Rectal smooth muscle tissue (tissue), 1 donor: ENCODE results near the gene CFL1.

Experiments used
- H3K27ac ChIP-seq: one replicate; pipeline ENCODE4 v1.7.0; 2013; ENCODE audit warnings: low read depth, low read length, inconsistent platforms
- H3K27me3 ChIP-seq: one replicate; pipeline ENCODE4 v1.7.0; 2013; ENCODE audit warnings: low read length; ENCODE audit not compliant: control insufficient read depth, insufficient read depth
- H3K36me3 ChIP-seq: one replicate; pipeline ENCODE4 v1.7.0; 2013; ENCODE audit warnings: low read length; ENCODE audit not compliant: control insufficient read depth, insufficient read depth
- H3K4me1 ChIP-seq: one replicate; pipeline ENCODE4 v1.7.0; 2013; ENCODE audit warnings: low read length; ENCODE audit not compliant: control insufficient read depth, insufficient read depth
- H3K4me3 ChIP-seq: one replicate; pipeline ENCODE4 v1.7.0; 2013; ENCODE audit warnings: low read length
- H3K9ac ChIP-seq: one replicate; pipeline ENCODE4 v1.7.0; 2013; ENCODE audit warnings: low read length

CFL1 gene

DNA sequence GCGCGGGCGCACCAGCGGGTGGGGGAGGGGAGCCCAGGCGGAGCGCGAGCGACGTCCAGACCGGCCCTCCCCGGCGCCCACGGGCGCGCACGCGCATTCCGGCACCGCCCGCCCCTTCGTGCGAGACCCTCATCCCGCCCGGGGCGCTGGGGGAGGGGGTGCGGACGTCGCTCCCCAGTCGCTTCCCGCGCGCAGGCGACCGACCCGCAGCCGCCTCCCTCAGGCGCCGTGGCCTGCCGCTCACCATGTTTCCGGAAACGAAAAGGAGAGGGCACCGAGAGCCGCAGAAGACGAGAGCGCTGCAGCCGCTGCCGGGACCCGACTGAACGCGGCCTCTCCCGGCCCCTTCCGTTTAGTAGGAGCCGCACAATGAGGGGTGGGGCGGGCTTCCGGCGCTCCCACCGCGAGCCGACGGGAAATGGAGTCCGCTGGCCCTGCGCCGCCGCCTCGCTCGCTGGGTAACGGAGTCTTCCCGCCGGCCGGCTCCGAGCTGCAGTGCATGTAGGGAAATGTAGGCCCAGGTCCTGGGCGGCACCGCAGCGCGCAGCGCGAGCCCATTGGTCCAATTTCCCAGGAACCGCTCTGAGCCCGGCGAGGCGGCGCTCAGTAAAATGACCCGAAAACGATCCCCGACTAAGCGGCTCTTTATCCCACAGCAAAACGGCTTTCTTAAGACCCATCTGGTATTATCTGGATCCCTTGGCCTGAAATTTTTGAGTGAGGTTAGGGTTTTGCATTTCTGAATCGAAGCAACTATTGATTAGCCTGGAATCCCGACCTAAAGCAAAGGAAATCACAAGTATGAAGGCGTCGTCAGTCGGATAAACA is at the start of gene CFL1:
CFL1 (minus strand) TSS at position 328 of the 828 bp plus-strand sequence; CDS start at position 247, 81 bp downstream.
- Histone ChIP-seq H3K4me1 (peaks cover 26% of the 10 kb centered on the region), H3K27ac (peak within 1 kb of the TSS; percentile 99), H3K36me3 (peaks cover 36% of the 10 kb centered on the region), H3K4me3 (peak within 1 kb of the TSS; percentile 96), H3K9ac (peak within 1 kb of the TSS; percentile 85), H3K27me3 (no peaks in the 10 kb centered on the region)

DNA sequence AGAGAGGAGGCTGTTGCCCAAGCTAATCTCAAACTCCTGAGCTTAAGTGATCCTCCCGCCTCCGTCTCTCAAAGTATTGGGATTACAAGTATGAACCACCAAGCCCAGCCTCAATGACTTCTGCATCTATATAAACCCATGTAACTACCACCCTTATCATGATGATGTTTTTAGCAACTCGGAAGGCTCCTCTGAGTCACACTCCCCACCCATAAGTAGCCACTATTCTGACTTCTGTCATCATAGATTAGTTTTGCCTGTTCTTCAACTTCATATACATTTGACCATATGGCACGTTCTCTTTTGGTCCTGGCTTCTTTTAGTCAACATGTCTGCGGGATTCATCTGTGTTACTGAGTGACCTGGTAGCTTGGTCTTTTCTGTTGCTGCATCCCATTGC is 48.6 kb upstream of the CFL1 start:
- peaks cover 2% of the 10 kb centered on the region for H3K4me1 ChIP-seq
- H3K27ac ChIP-seq: no peak overlapping the region
- H3K9ac ChIP-seq: no peak overlapping the region
- no peak overlapping the region for H3K4me3 ChIP-seq
- no peaks in the 10 kb centered on the region for H3K36me3 ChIP-seq
- no peaks in the 10 kb centered on the region for H3K27me3 ChIP-seq

DNA sequence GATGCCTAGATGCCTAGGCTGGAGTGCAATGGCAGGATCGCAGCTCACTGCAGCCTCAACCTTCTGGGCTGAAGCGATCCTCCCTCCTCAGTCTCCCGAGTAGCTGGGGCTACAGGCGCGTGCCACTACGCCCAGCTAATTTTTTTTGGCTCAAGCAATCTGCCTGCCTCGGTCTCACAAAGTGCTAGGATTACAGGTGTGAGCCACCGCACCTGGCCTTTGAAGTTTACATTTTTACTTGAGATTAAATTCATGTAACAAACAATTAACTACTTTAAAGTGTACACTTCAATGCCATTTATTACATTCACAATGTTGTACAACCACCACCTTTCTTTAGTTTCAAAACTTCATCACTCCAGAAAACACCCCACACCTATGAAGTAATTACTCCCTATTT is 45.7 kb upstream of the CFL1 start:
- Histone ChIP-seq H3K4me1 (peaks cover 3% of the 10 kb centered on the region), H3K27me3 (peaks cover 9% of the 10 kb centered on the region), H3K9ac (no peak overlapping the region), H3K4me3 (no peak overlapping the region), H3K27ac (no peak overlapping the region), H3K36me3 (no peaks in the 10 kb centered on the region)

DNA sequence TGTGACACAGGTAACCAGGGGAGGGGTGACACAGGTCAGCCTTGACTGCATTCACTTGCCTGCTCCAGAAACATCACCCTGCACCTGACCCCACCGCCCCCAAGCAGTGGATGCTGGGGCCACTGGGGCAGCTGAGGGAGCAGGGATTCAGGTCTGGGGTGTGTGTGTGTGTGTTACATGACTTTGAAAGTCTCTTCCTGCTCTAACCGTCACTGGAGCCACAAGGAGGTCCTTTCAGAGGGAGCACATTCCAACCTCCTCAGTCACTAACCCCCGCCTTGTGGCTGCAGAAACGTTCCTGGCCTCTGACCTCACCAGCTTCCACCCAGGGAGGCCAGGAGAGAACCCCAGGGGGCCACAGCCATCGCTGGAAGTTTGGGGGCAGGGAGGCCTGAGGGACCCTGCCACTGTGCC is 45.1 kb upstream of the CFL1 start:
- no peaks in the 10 kb centered on the region for H3K36me3 ChIP-seq
- no peak overlapping the region for H3K27ac ChIP-seq

DNA sequence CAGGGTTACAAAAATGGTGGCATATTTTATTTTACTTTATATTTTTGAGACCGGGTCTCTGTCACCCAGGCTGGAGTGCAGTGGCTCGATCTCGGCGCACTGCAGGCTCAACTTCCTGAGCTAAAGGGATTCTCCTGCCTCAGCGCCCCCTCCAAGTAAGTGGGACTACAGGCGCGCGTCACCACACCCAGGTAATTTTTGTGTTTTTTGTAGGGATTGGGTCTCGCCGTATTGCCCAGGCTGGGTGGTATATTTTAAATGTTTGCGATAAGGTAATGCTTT is 42.9 kb upstream of the CFL1 start:
- peaks cover 9% of the 10 kb centered on the region for H3K27me3 ChIP-seq
- no peak overlapping the region for H3K9ac ChIP-seq
- H3K4me3 ChIP-seq: peak overlapping the region; percentile 58
- H3K36me3 ChIP-seq: no peaks in the 10 kb centered on the region
- peaks cover 3% of the 10 kb centered on the region for H3K4me1 ChIP-seq
- no peak overlapping the region for H3K27ac ChIP-seq

More for the DNA sequence above, 45.1 kb upstream of the CFL1 start:
- Histone ChIP-seq H3K4me3 (no peak overlapping the region), H3K9ac (no peak overlapping the region), H3K27me3 (peaks cover 9% of the 10 kb centered on the region), H3K4me1 (peaks cover 3% of the 10 kb centered on the region)

DNA sequence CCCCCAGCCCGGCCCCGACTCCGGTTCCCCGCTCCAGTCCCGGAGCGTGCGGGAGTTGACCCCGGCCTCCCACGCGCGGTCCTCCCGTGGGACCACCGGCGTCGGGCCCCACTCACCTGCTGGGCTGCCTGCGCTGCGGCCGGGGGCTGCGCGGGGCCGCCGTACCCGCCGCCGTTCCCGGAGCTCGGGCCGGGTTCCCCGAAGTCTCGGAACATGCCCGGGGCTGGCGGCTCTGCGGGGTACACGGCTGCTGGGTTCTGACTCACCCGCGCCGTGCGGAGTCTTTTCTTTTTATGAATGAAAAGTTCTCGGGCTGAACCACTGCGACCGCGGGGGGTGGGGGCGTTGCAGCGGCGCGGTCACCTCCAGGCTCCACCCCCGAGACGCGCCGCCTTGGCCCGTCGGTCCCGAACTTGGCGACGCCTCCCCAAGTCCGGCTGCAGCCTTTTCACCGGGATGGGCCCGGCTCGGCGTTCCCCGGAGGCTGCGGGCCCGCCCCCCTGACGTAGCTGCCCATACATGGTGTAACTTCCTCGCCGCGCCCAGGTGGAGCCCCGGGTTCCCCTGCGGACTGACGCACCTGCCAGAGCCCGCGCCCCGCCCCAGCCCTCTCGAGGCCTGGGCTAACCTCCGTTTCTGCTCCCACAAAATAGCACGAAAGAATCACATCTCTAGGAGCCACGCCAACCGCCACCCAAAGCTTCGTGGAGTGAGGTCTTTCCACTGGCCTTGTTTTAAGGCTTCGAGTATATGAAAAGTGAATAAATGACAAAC is 42.3 kb upstream of the CFL1 start, which contains the start of gene FOSL1:
FOSL1 (minus strand) TSS at position 264 of the 774 bp plus-strand sequence; CDS start at position 215, 49 bp downstream.
- H3K27me3 ChIP-seq: peaks cover 9% of the 10 kb centered on the region
- H3K27ac ChIP-seq: no peak within 1 kb of the TSS
- H3K36me3 ChIP-seq: no peaks in the 10 kb centered on the region
- H3K9ac ChIP-seq: no peak within 1 kb of the TSS
- peak within 1 kb of the TSS; percentile 58 for H3K4me3 ChIP-seq
- H3K4me1 ChIP-seq: peaks cover 3% of the 10 kb centered on the region

DNA sequence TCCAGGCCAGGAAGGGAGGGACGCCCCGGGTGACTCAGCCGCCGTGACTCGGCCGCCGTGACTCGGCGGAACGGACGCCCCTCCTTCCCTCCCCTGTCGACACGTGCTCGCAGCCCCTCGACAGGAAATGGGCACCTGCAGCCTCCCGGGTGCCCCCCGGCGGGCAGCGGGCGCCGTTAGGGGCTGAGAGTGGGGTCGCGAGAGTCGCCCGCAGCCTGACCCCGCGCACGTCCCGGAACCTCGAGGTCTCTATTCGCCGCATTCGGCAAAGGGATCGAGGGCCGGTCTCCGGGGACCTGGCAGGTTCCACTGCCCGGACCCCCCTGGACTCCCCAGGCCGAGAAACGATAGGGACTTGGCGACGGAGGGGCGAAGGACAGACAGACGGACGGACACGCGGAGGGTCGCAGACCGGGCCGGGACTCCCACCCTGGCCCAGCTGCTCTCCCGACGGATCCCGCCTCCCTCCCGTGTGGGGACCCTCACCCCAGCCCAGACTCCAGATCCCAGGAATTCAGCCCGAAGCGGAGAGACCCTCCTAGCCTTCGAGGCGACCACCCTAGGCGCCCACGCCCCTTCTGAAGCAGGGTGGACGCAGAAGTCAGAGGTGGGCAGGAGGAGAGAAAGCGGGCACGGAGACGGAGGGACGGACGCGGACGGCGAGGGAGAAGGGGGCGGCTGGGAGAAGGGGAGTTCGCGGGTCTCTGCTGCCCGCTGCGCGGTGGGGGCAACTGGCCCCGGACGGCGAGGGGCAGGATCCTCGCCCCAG is 41.6 kb upstream of the CFL1 start:
- Histone ChIP-seq H3K27ac (no peak overlapping the region), H3K4me1 (peaks cover 3% of the 10 kb centered on the region), H3K27me3 (peaks cover 9% of the 10 kb centered on the region), H3K9ac (no peak overlapping the region), H3K4me3 (peak overlapping the region; percentile 58), H3K36me3 (no peaks in the 10 kb centered on the region)

DNA sequence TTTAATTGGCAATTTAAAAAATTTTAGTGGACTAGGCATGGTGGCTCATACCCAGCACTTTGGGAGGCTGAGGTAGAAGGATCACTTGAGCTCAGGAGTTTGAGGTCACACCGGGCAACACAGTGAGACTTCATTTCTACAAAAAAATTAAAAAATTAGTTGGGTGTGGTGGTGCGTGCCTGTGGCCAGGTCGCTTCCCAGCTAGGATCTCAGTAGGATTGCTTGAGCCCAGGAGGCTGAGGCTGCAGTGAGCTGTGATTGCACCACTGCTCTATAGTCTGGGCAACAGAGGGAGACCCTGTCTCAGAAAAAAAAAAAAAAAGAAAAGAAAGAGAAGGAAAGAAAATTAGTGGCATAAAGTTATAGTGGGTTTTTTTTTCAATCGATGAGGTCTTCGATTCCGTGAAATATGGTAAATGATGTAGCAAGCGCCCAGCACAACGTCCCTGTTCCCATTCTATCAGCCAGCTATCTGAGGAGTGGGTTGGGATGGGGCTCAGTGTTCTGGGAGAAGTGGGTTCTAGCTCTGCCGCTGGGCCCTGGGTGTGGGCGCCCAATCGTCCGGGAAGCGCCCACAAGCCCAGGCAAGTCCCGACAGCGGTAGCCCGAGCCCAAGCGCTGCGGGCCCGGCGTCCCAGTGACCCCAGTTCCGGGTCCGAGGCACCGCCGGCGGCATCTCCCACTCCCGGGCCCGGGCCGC is 40.8 kb upstream of the CFL1 start:
- Histone ChIP-seq H3K36me3 (no peaks in the 10 kb centered on the region), H3K4me1 (peaks cover 3% of the 10 kb centered on the region), H3K27me3 (peaks cover 9% of the 10 kb centered on the region), H3K27ac (no peak overlapping the region), H3K9ac (no peak overlapping the region), H3K4me3 (peak overlapping the region; percentile 58)

DNA sequence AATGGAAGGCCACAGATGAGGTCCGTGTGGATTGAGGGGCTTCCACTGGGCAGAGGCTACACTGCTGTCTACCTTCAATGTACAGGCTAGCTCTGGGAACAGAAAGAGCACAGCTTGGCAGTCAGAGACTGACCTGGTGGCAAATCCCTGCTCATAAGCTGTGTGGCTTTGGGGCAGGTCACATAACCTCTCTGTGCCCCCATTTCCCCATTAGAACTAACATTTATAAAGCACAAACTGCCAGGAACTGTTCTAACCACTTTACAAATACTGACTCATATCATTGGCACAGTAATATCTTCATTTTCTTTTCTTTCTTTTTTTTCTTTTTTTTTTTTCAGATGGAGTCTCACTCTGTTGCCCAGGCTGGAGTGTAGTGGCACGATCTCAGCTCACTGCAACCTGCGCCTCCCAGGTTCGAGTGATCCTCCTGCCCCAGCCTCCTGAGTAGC is 39.1 kb upstream of the CFL1 start:
- Histone ChIP-seq H3K4me1 (peaks cover 18% of the 10 kb centered on the region), H3K27ac (no peak overlapping the region)

DNA sequence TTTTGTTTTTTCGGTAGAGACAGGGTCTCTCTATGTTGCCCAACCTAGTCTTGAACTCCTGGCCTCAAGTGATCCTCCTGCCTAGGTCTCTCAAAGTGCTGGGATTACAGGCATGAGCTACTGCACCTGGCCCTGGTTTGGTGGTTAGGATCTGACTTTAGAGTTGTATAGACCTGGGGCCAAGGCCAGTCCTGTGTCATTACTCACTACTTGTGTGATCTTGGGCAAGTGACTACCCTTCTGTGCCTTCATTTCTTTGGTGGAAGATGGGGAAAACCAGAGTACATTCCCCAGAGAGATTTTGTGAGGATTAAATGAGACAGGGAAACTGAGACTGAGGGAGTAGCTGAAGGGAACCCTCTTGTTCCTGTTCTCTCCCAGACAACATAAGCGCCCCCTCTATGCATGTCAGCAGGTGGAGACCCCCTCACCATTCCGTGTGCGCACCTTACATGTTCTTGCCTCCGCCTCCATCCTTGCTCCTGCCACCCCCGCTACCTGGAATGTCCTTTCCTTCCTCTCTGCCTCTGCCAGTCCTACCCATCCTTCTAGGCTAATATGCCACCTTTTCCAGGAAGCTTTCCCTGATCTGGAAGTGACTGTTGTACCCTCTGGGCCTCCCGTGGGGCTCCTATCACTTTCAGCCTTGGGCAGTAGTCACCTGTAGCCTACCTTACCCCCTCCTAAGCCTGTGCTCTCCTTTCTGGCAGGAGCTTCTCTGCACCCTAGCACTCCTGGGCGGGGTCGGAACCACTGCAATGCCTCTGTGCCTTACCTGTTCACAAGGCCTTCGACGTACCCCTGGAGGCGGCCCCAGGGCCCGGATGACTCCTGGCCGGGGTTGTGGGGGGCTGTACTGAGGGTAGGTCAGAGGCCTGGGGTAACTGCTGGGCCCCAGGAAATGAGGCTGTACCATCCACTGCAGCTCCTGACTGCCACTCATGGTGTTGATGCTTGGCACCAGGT is 38.3 kb upstream of the CFL1 start:
- H3K9ac ChIP-seq: no peak overlapping the region
- no peak overlapping the region for H3K4me3 ChIP-seq
- H3K4me1 ChIP-seq: peaks cover 22% of the 10 kb centered on the region
- no peak overlapping the region for H3K27ac ChIP-seq
- H3K27me3 ChIP-seq: peaks cover 9% of the 10 kb centered on the region
- no peaks in the 10 kb centered on the region for H3K36me3 ChIP-seq

More for the DNA sequence above, 39.1 kb upstream of the CFL1 start:
- Histone ChIP-seq H3K27me3 (peaks cover 9% of the 10 kb centered on the region), H3K36me3 (no peaks in the 10 kb centered on the region), H3K4me3 (no peak overlapping the region), H3K9ac (no peak overlapping the region)

DNA sequence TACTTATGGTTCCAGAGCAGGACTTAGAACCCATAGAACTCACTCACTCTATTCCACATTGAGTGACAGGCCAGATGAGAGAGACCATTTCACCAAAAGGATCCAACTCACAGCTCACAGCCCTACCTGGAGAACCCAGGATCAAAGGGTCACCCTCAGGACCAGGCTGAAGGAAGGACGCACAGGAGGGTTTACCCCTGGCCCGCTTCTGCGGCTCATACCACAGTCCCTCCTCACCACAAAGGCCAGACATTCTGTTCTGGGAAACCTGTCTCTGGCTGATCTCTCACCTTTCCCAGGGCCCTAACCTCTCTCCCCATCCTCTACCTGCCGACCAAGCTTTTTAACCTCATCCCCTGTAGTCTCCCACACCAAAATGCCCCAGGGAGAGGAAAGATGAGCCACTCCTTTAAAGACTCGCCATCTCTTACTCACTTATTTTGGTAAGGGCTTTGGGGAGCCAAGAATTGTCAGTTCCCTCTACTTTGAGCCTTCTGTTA is 37.6 kb upstream of the CFL1 start:
- H3K27ac ChIP-seq: no peak overlapping the region
- H3K4me1 ChIP-seq: peaks cover 22% of the 10 kb centered on the region
- H3K4me3 ChIP-seq: no peak overlapping the region
- peaks cover 9% of the 10 kb centered on the region for H3K27me3 ChIP-seq
- H3K9ac ChIP-seq: no peak overlapping the region
- H3K36me3 ChIP-seq: no peaks in the 10 kb centered on the region
